WTC11 (cell line): ENCODE measurements around the gene DEPDC5. TPM values are rescaled to one million over a fixed set of nuclear protein-coding genes. Genes with fewer than 3 reads are reported as not detected.

Experiments used
- ATAC-seq: fragments of 200-7000 bp; cut with Tn5 transposase; 2 replicates; pipeline ENCODE4 v1.10.0; 2021; ENCODE audit warnings: mild to moderate bottlenecking, moderate library complexity
- CTCF ChIA-PET: fragments of 300-600 bp; sonication (Branson Sonifier 250); formaldehyde crosslinking; loops from one replicate; lab custom pipeline; 2021; ENCODE audit warnings: antibody characterized with exemption; lab: Charles Lee
- POLR2A ChIA-PET: fragments of 350-600 bp; sonication (Branson Sonifier 250); formaldehyde crosslinking; loops from one replicate; lab custom pipeline; 2021; ENCODE audit warnings: antibody characterized with exemption; lab: Charles Lee
- DNase-seq: peaks from one replicate; pipeline ENCODE4 v3.0.0; 2021; ENCODE audit warnings: low spot score
- H3K27ac Mint-ChIP-seq: 2 replicates; pipeline ENCODE4 v1.8.0; 2021; ENCODE audit warnings: mixed read lengths
- H3K27me3 Mint-ChIP-seq: 2 replicates; pipeline ENCODE4 v1.8.0; 2021; ENCODE audit warnings: low read depth, mild to moderate bottlenecking, moderate library complexity, mixed read lengths
- H3K36me3 Mint-ChIP-seq: 2 replicates; pipeline ENCODE4 v1.8.0; 2021; ENCODE audit warnings: mixed read lengths
- H3K4me1 Mint-ChIP-seq: 2 replicates; pipeline ENCODE4 v1.8.0; 2022; ENCODE audit warnings: mixed read lengths
- H3K4me3 Mint-ChIP-seq: 2 replicates; pipeline ENCODE4 v1.8.0; 2021; ENCODE audit warnings: mild to moderate bottlenecking, moderate library complexity, mixed read lengths
- H3K9me3 Mint-ChIP-seq: 2 replicates; pipeline ENCODE4 v1.8.0; 2021; ENCODE audit warnings: mixed read lengths
- AR ChIP-seq: fragments of 250-450 bp; sonication (Bioruptor Pico); IDR thresholded peaks from 2 replicates; pipeline ENCODE4 v1.9.0; 2021; ENCODE audit warnings: mild to moderate bottlenecking
- CDX4 ChIP-seq: fragments of 250-450 bp; sonication (Bioruptor Pico); IDR thresholded peaks from 2 replicates; pipeline ENCODE4 v1.9.0; 2021; ENCODE audit warnings: moderate library complexity, mild to moderate bottlenecking, inconsistent platforms, borderline replicate concordance
- CTCF ChIP-seq: fragments of 200-600 bp; IDR thresholded peaks from 2 replicates; pipeline ENCODE4 v1.8.0; 2022; ENCODE audit warnings: antibody characterized with exemption
- E2F4 ChIP-seq: sonication (generic); formaldehyde crosslinking; IDR thresholded peaks from 2 replicates; pipeline ENCODE4 v1.8.1; 2022; ENCODE audit warnings: low read depth, mild to moderate bottlenecking, moderate library complexity, missing genetic modification reagents, borderline replicate concordance
- ERG ChIP-seq: fragments of 250-450 bp; sonication (Bioruptor Pico); IDR thresholded peaks from 2 replicates; pipeline ENCODE4 v1.8.0; 2021; ENCODE audit warnings: mild to moderate bottlenecking
- FOXK1 ChIP-seq: sonication (generic); formaldehyde crosslinking; IDR thresholded peaks from 2 replicates; pipeline ENCODE4 v1.8.0; 2022; ENCODE audit warnings: mild to moderate bottlenecking, moderate library complexity, missing genetic modification reagents
- IRF2 ChIP-seq: sonication (generic); formaldehyde crosslinking; IDR thresholded peaks from 2 replicates; pipeline ENCODE4 v1.8.0; 2022; ENCODE audit warnings: low read depth, missing genetic modification reagents, borderline replicate concordance
- JAZF1 ChIP-seq: fragments of 250-450 bp; sonication (Bioruptor Pico); IDR thresholded peaks from 2 replicates; pipeline ENCODE4 v1.9.0; 2021; ENCODE audit warnings: moderate library complexity, mild to moderate bottlenecking, inconsistent platforms
- RELA ChIP-seq: sonication (generic); formaldehyde crosslinking; IDR thresholded peaks from 2 replicates; pipeline ENCODE4 v1.8.1; 2022; ENCODE audit warnings: missing genetic modification reagents, mild to moderate bottlenecking, borderline replicate concordance
- USF1 ChIP-seq: sonication (generic); formaldehyde crosslinking; IDR thresholded peaks from 2 replicates; pipeline ENCODE4 v1.8.0; 2022; ENCODE audit warnings: mild to moderate bottlenecking, missing genetic modification reagents
- ZNF232 ChIP-seq: sonication (generic); formaldehyde crosslinking; IDR thresholded peaks from 2 replicates; pipeline ENCODE4 v1.8.0; 2022; ENCODE audit warnings: mild to moderate bottlenecking, missing genetic modification reagents
- ZNF263 ChIP-seq: sonication (generic); formaldehyde crosslinking; IDR thresholded peaks from 2 replicates; pipeline ENCODE4 v1.8.1; 2022; ENCODE audit warnings: low read depth, mild to moderate bottlenecking, moderate library complexity, missing genetic modification reagents
- ZNF532 ChIP-seq: fragments of 250-450 bp; sonication (Bioruptor Pico); IDR thresholded peaks from 2 replicates; pipeline ENCODE4 v1.9.0; 2021; ENCODE audit warnings: mild to moderate bottlenecking, borderline replicate concordance
- total RNA-seq: library from RNA; stranded (reverse); gene quantifications from 3 replicates; pipeline ENCODE4 v1.2.3, GENCODE V29; 2021

Gene DEPDC5
- total RNA-seq, 1 experiment from 2014 or later, result 40.5 TPM

GRCh38 chr22:31861226-31861840 is 107.5 kb downstream of the DEPDC5 start (continued):
- TF ChIP-seq CTCF (no peak), JAZF1 (CRISPR knock-in tag) (no peak), IRF2 (CRISPR knock-in tag) (no peak)

- Mint-ChIP-seq H3K4me1 (peaks cover 33% of the 10 kb centered on the region), H3K9me3 (no peaks in the 10 kb centered on the region), H3K4me3 (peak overlapping the region; percentile 27; the same call in 1 of the 2 replicates), H3K27me3 (no peaks in the 10 kb centered on the region), H3K36me3 (peaks cover 11% of the 10 kb centered on the region), H3K27ac (peak overlapping the region; percentile 89)
- TF ChIP-seq CTCF (no peak), ZNF232 (no peak), USF1 (no peak), ZNF263 (CRISPR knock-in tag) (no peak)
- ATAC-seq (no peak), DNase-seq (no peak)
- ChIA-PET CTCF (interaction anchor here (4.8 kb wide), 1 partner anchor 104 kb away, joined by 23 read pairs; no protein-coding TSS in a partner anchor), POLR2A (no interaction called here)
These were observed 113.1 kb downstream of the DEPDC5 start for GRCh38 chr22:31866918-31867317.

- Mint-ChIP-seq H3K4me3 (peak overlapping the region; percentile 27; the same call in 1 of the 2 replicates), H3K27me3 (no peaks in the 10 kb centered on the region), H3K27ac (peak overlapping the region; percentile 89), H3K4me1 (peaks cover 33% of the 10 kb centered on the region), H3K9me3 (no peaks in the 10 kb centered on the region), H3K36me3 (peaks cover 11% of the 10 kb centered on the region)
- DNase-seq (no peak), ATAC-seq (peak; percentile 69)
- CTCF ChIA-PET, result interaction anchor here (0.8 to 4.8 kb wide), 3 partner anchors 10 to 335 kb away, joined by 3 to 23 read pairs (median 6); no protein-coding TSS in a partner anchor
- POLR2A ChIA-PET, result no interaction called here
- no peak for TF ChIP-seq E2F4
- TF ChIP-seq FOXK1, result no peak
- no peak for TF ChIP-seq CDX4 (CRISPR knock-in tag)
- no peak for TF ChIP-seq AR
- TF ChIP-seq RELA (CRISPR knock-in tag), result no peak
- no peak for TF ChIP-seq ERG
- no peak for TF ChIP-seq ZNF532 (CRISPR knock-in tag)
These were observed 113.8 kb downstream of the DEPDC5 start for GRCh38 chr22:31867386-31868153.
